ENCODE results near the gene DBH.

DBH gene

GRCh38 chr9:133681658-133682306, 45.6 kb downstream of the DBH start:
- in situ Hi-C loops (cut with MboI; ENCODE audit: low sequenced_read_pairs): no loop called here

- in situ Hi-C loops (cut with MboI; ENCODE audit: low sequenced_read_pairs): no loop called here
Measured at GRCh38 chr9:133682818-133683585, 46.8 kb downstream of the DBH start.

DNA sequence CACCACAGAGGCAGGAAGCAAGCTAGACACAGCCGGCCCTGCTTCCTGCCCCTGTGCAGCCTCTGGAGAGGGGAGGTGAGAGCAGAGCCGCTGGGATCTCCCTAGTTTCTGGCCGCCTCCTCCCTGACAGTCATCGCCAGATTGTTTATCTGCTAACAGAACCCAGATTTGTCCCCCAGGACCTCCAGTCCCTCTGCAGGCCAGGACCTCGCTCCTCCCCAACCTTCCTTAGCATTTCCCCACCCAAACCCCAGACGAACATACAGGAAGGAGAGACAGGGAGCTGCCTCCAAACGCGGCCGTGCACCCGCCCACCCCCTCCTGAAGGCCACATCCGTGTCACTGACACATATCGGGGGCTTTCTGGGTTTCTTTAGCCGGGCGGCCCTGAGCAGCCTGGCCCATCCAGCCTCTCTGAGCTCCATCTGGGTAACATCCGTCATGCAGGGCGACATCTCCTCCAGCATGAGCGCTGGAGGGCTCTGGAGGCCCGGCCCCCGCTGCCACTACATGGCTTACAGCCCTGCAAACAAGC, 47.5 kb downstream of the DBH start:
- in situ Hi-C loops (cut with MboI; ENCODE audit: low sequenced_read_pairs): no loop called here

DNA sequence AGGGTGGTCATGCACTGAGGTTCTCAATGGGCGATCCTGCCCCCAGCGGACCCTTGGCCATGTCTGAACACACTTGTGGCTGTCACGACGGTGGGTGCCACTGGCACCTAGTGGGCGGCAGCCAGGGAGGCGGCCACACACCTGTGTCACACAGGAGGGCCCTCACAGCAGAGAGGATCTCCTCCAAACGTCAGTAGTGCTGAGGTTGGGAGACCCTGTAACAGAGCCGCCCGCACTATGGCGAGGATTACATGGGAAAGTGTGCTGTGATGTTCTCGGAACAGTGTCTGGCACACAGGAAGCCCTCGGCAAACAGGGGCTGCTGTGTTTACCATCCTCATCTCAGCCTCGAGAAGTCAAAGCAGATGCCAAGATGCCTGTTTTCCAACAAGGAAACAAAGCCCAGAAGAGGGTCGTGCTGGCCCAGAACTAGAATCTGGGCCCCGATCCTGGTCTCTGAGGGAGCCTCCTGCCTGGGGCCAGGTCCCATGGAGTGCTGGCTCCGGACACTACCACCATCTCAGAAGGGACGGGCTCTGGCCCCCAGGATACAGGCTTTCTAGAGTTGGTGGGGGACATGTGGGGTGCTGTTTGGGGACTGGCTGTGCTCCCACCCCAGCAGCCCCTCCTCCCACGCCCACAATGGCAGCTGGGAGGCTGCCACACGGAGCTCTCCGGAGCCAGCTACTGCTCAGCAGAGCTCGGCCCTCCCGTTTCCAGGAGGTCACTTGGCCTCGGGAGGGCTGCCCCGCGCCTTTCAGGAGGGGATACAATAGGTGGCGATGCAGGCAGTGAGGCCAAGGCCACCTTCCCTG, 48.2 kb downstream of the DBH start:
- in situ Hi-C loops (cut with MboI; ENCODE audit: low sequenced_read_pairs): no loop called here

DNA sequence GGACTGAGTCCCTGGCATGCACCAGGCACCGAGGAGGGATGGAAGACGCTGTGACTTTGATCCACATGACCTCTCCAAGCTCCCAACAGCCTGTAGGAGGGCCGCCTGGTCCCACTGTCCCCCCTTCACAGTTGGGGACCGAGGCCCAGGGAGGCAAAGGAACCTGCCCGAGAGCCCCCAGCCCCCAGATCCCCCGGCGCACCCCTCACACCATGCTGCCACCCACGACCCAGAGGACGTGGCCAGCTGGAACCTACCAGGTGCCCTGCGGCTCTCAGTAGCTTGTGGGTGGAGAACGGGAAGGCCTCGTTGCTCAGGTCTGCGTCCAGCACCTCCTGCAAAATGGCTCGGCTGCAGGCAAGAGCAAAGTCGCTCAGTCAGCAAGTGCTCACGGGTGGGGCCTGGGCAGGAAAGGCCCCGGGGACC, 48.8 kb downstream of the DBH start:
- in situ Hi-C loops (cut with MboI; ENCODE audit: low sequenced_read_pairs): no loop called here

GRCh38 chr9:133685653-133686609, 49.8 kb downstream of the DBH start:
- in situ Hi-C loops (cut with MboI; ENCODE audit: low sequenced_read_pairs): no loop called here

DNA sequence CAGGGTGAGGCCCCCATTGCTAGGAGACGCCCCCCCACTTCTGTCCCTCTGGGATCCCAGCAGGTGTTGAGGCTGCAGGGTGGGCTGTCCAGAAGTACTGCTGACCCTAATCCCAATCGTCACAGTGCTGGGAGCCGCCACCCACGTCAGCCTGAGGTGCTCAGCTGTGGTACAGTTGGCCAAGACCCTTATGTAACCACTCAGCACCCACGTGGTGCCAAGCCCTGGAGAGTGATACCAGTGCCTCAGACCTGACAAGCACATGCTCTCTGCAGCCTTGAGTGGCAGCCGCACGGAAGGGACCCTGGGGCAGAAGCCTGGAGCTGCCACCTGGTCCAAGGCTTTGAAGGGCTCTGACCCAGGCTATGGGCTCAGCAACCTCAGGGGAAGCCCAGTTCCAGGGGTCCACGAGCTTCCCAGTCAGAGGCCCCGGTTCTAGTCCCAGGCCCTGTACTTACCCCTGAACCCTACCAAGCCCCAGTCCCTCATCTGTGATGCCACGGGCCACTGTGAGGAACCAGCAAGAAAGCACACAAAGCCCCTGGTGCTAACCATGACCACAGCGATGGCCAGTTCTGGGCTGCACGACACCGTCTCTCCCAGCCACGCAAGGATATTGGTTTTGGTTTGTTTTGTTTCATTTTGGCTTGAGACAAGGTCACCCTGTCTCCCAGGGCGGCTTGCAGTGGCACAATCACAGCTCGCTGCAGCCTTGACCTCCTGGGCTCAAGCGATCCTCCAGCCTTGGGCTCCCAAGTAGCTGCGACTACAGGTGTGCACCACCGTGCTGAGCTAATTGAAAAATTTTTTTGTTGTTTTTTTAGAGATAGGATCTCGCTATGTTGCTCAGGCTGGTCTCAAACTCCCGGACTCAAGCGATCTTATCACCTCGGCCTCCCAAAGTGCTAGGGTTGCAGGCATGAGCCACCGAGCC, 50.7 kb downstream of the DBH start:
- in situ Hi-C loops (cut with MboI; ENCODE audit: low sequenced_read_pairs): no loop called here

DNA sequence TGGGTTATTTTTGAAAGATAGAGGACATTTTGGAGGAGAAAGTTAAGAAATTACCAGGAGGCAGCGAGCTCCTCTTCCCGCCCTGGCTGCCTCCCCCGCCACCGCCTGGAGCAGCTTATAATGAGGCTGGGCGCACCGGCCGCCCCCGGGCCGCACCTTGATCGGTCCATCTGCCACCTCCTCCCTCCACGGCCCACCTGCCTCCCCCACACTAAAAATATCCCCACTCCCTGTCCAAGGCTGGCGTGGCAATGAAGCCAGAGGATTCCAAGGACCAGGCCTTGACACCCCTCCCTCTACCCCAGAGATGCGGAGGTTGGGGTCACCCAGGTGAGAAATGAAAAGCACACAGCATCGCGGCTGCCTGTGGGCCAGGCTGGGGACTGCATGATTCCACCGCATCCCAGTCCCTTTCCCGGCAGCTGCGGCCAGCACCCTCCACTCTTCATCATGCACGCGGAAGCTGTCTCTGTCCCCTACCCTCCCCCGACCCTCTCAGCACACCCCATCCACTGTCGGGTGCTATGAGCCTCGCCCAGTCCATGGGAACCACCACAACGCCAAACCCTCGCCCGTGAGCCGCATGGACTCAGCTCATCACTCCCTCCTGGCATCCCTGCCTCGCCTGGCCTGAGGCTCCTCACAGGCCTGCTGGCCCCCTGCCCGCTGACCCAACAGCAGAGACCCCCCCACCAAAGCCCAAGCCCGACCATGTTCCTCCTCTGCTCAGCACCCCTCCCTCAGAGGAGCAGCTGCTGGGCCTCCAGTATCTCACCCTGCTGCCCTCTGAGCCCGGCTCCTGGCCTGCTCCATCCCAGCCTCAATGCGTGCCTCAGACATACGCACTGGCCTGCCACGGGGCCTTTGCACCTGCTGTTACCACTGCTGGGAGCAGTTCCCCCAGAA, 51.9 kb downstream of the DBH start:
- in situ Hi-C loops (cut with MboI; ENCODE audit: low sequenced_read_pairs): no loop called here

GRCh38 chr9:133689151-133689763, 53.1 kb downstream of the DBH start:
- in situ Hi-C loops (cut with MboI; ENCODE audit: low sequenced_read_pairs): no loop called here

GRCh38 chr9:133690081-133690561, 54.0 kb downstream of the DBH start:
- in situ Hi-C loops (cut with MboI; ENCODE audit: low sequenced_read_pairs): no loop called here

GRCh38 chr9:133691191-133691590, 55.0 kb downstream of the DBH start:
- in situ Hi-C loops (cut with MboI; ENCODE audit: low sequenced_read_pairs): no loop called here

GRCh38 chr9:133691626-133692363, 55.6 kb downstream of the DBH start:
- in situ Hi-C loops (cut with MboI; ENCODE audit: low sequenced_read_pairs): no loop called here

GRCh38 chr9:133692364-133692985, 56.3 kb downstream of the DBH start:
- in situ Hi-C loops (cut with MboI; ENCODE audit: low sequenced_read_pairs): no loop called here

DNA sequence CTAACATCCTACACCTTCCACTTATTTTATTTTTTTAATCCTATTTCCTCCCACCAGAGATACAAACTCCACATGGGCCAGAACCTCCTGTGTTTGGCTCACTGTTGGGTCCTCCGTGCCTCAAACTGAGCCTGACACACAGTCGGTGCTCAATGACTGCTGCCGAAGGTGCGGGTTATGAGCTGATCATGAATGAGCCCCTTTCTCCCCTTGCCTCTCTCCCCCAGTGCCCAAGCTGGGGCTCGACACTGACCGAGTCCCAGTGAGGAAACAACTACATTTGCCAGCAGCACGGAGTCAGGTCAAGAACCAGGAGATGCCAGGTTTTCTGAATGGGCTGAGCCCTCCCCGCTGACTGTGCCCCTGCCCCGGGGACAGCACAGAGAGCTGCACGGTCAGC, 57.0 kb downstream of the DBH start:
- in situ Hi-C loops (cut with MboI; ENCODE audit: low sequenced_read_pairs): no loop called here

GRCh38 chr9:133693703-133694529, 57.8 kb downstream of the DBH start:
- in situ Hi-C loops (cut with MboI; ENCODE audit: low sequenced_read_pairs): no loop called here

GRCh38 chr9:133694686-133695085, 58.5 kb downstream of the DBH start:
- in situ Hi-C loops (cut with MboI; ENCODE audit: low sequenced_read_pairs): no loop called here

All from HL-60/S4 treated with phorbol 12-myristate 13-acetate at 8.2 ng/mL for 4 days and 3 days (cell line).